ENCODE measurements around the gene NR2F2. TPM values are rescaled to one million over a fixed set of nuclear protein-coding genes. Genes with fewer than 3 reads are reported as not detected.

The NR2F2 gene
- total RNA-seq, 4 donors from 2014 or later = 8.9 to 41.8 (median 20.1) TPM

DNA sequence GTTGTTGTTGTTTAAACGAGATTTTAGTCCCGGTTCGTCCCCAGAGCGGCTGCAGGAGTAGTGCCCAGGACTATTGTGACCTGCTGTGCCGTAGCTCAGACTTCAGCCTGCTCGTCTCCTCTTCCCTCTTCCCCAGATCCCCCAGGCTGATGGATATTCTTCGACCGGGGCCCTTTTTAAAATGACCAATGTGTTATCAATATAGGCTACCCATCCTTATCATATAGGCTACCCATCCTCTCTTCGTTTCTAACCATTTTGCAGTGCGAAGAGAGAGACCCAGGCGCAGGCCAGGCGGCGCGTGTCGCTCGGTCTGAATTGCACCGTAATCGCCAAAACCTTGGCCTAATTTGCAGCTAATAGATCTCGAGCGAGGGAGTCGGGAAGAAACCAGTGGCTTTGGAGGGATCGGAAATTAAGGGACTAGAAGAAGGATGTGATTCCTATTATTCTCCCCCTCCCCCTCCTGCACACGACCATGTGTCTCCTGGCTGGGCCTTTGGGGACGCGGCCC, 23.0 kb downstream of the NR2F2 start:
- ATAC-seq (ENCODE audit: low FRiP score) (no peak), DNase-seq (ENCODE audit: low spot score) (no peak)
- TF ChIP-seq, protein P1, sequence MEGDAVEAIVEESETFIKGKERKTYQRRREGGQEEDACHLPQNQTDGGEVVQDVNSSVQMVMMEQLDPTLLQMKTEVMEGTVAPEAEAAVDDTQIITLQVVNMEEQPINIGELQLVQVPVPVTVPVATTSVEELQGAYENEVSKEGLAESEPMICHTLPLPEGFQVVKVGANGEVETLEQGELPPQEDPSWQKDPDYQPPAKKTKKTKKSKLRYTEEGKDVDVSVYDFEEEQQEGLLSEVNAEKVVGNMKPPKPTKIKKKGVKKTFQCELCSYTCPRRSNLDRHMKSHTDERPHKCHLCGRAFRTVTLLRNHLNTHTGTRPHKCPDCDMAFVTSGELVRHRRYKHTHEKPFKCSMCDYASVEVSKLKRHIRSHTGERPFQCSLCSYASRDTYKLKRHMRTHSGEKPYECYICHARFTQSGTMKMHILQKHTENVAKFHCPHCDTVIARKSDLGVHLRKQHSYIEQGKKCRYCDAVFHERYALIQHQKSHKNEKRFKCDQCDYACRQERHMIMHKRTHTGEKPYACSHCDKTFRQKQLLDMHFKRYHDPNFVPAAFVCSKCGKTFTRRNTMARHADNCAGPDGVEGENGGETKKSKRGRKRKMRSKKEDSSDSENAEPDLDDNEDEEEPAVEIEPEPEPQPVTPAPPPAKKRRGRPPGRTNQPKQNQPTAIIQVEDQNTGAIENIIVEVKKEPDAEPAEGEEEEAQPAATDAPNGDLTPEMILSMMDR (IDR thresholded peaks at IDR 0.05) = no peak

DNA sequence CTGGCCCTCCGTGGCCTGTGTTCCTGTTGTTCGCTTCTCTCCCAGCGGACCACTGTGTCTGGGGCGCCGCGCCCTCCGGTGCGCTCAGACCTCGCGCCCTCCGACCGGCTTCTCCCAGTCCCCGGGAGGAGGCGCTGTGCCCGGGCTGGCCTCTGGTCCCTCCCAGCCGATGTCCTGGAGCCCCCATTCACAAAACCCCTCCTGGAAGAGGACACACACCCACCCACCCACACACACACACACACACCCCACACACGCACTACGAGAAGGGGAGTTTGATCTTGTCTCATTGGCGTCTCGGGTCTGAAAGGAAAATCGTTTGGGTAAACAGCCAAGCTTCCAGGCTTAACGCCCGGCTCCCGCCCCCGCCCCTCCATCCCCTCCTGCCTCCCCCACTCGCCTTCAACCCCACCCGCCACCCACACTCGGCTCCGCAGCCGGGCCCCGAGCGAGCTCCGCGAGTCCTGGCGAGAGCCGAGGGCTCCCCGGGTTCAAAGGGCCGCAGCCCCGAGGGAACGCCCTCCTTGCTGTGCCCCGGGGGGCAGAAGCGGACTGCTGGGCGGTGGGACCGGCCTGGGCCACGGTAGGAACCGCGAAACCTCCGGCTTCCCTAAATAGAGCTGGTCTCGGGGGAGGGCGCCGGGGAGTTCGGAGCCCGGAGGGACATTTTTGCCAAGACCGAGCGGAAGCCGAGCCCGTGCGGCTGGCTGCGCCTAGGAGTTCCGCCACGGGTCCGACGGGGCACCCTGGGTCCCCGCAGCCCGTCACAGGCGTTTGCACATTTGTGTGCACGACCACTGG, 23.6 kb downstream of the NR2F2 start:
- ATAC-seq (ENCODE audit: low FRiP score) (peak; percentile 42), DNase-seq (ENCODE audit: low spot score) (no peak)
- TF ChIP-seq, protein P1 (IDR thresholded peaks at IDR 0.05) = peak in 1 of 3 donors; percentile 45

DNA sequence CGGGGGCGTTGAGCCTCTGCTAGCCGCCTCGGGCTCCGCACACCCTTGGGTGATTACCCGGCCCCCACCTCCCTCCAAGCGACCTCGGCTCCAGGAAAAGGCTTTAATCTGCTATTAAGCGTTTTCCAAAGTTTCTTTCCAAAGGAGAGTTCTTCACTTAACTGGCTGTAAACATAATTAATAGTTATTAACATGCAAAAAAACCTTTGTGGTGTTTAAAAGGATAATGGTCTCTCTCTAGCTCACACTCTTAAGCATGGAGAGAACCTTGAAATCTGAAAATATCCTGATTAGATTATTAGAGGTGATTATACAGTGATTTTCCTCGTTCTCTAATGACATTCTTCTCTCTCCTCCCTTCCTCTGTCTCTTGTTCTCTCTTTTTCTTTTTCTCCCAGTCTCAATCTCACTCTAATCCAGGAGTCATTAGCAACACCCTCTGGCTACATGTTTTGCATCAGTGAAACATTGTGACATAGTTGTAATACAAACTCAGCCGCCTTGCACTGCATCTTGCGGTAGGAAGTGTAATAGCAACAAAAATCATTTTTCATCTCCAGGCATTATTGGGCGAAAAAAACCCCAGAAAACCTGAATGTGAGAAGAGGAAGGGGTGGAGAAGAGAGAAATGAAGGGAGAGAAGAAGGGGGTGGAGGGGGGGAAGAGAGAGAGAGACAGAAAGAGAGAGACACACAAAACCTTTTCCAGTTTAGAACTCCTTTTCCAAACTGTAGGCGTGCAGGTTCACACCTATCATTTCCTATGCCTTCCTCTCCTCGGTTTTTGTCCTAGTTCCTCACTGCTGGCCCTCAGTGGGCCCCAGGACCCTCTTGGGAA, 24.4 kb downstream of the NR2F2 start:
- TF ChIP-seq, protein P1 (IDR thresholded peaks at IDR 0.05) = peak in 2 of 3 donors; percentile 16 to 46
- DNase-seq (ENCODE audit: low spot score) (no peak), ATAC-seq (ENCODE audit: low FRiP score) (peak; percentile 53)

DNA sequence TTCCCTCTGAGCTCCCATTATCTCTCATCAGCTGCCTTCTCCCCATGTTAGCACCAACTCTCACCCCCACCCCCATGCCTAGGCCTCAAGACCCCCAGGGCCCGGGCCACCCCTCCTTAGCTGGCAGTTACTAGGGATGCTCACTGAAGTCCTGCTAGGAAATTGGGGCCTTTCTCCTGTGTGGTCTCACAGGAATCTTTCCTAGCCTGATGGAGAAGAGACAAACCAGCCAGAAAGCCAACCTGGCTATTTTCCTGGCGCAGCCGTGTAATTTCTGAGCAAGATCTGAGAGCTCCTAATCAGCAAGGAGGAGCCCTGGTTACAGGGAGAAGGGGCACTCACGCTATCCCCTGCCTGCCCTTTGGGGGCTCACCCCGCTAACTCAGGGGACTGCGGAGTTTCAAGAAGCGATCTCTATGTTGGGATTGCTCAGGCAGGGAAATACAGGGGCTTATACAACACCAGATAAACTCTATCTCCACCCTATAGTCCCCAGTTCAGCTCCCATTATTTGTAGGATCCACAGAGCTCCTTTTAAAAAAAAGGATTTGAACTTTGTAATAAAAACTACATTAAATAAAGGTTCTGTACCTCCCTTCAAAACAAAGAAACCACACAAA, 25.2 kb downstream of the NR2F2 start:
- TF ChIP-seq, protein P1 (IDR thresholded peaks at IDR 0.05) = no peak
- ATAC-seq (ENCODE audit: low FRiP score) (no peak), DNase-seq (ENCODE audit: low spot score) (no peak)

DNA sequence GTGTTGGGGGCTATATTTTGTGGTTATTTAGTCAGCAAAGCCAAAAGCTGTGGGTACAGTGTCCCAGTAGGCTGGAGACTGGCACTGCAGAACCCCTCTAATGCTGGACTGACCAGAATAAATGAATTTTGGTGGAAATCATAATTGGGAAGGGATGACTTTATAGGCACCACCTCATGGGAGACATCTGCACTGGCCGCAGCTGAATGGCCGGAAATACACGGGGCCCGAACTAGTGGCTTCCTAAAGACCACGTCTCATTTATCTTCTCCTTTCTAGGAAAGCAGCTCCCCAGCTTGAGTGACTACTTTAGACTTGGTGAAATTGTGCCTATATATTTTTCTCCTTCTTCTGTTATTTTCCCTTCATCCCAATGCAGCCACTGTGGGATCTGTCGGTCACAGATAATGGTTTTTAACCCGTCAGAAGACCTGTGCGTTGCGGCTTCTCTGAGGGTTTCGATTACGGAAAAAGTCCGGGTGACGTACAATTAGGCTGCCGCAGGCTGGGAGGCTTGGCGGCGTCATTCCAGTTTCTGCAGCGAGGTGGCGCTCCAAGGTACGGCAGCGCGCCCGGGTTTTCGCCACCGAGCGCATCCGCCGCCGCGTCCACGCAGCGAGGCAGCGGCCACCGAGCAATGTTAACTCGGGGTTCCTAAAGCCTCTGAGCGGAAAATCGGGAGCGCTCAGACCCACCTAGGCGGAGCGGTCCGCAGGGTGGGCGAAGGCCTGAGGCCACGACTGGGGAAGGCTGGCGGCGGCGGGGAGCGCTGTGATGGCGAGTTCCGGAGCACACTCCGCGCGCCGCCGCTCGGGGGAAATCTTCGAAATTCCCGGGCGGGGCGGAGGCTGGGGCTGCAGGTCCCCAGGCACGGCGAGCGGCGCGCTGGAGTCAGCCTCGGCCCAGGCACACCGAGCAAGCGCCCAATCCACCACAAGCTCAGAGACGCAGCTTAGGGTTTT, 26.3 kb downstream of the NR2F2 start:
- TF ChIP-seq, protein P1 (IDR thresholded peaks at IDR 0.05) = peak in 2 of 3 donors; percentile 48 to 72
- peak; percentile 79 for ATAC-seq (ENCODE audit: low FRiP score)
- peak; percentile 77 for DNase-seq (ENCODE audit: low spot score)
